ENCODE data around the gene CREB3L2. TPM values are rescaled to one million over a fixed set of nuclear protein-coding genes. Genes with fewer than 3 reads are reported as not detected.

The CREB3L2 gene
- total and polyA plus RNA-seq, 4 donors = 7.4 to 89.1 (median 44.0) TPM

DNA sequence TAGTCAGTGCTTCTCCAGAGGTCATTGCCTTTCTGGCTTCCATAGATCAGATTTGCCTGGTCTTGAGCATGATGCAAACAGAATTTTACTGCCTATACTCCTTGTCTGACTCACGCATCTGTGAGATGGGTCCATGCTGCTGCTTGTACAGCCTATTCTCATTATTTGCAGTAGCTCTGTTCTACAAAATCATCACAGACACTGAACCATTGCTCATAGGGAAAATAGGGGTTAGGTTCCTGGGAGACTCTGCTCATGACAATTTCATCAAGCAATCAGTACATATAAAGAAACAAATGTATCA, 7.4 kb upstream of the CREB3L2 start:
- TF ChIP-seq, protein P1, sequence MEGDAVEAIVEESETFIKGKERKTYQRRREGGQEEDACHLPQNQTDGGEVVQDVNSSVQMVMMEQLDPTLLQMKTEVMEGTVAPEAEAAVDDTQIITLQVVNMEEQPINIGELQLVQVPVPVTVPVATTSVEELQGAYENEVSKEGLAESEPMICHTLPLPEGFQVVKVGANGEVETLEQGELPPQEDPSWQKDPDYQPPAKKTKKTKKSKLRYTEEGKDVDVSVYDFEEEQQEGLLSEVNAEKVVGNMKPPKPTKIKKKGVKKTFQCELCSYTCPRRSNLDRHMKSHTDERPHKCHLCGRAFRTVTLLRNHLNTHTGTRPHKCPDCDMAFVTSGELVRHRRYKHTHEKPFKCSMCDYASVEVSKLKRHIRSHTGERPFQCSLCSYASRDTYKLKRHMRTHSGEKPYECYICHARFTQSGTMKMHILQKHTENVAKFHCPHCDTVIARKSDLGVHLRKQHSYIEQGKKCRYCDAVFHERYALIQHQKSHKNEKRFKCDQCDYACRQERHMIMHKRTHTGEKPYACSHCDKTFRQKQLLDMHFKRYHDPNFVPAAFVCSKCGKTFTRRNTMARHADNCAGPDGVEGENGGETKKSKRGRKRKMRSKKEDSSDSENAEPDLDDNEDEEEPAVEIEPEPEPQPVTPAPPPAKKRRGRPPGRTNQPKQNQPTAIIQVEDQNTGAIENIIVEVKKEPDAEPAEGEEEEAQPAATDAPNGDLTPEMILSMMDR (IDR thresholded peaks at IDR 0.05; ENCODE audit: control extremely low read depth, extremely low read depth) = no peak
- peaks cover 0 to 3% (median 0%) of the 10 kb centered on the region in 5 donors for H3K4me1 ChIP-seq (ENCODE audit: control insufficient read depth in 5 of 5, insufficient read depth in 5 of 5, low read length in 5 of 5)
- ATAC-seq (ENCODE audit: insufficient read depth, low FRiP score) (no peak), DNase-seq (no peak)
- no peak overlapping the region for H3K27ac ChIP-seq (ENCODE audit: low read depth in 1 of 2, low read length in 1 of 2)
- H3K4me3 ChIP-seq = no peak overlapping the region
- H3K9me3 ChIP-seq (ENCODE audit: control insufficient read depth in 4 of 4, insufficient read depth in 3 of 4, low read length in 3 of 4) = no peaks in the 10 kb centered on the region
- no peaks in the 10 kb centered on the region for H3K27me3 ChIP-seq (ENCODE audit: control insufficient read depth in 3 of 3, insufficient read depth in 3 of 3, low read length in 2 of 3)
- H3K36me3 ChIP-seq (ENCODE audit: control insufficient read depth in 4 of 4, insufficient read depth in 4 of 4, low read length in 4 of 4) = no peaks in the 10 kb centered on the region
- WGBS, 2 donors = 92 to 97% methylated on average over 1 of the region's 1 CpG
- no peak overlapping the region for H3K9ac ChIP-seq (ENCODE audit: insufficient read depth in 1 of 2, low read length in 2 of 2)

DNA sequence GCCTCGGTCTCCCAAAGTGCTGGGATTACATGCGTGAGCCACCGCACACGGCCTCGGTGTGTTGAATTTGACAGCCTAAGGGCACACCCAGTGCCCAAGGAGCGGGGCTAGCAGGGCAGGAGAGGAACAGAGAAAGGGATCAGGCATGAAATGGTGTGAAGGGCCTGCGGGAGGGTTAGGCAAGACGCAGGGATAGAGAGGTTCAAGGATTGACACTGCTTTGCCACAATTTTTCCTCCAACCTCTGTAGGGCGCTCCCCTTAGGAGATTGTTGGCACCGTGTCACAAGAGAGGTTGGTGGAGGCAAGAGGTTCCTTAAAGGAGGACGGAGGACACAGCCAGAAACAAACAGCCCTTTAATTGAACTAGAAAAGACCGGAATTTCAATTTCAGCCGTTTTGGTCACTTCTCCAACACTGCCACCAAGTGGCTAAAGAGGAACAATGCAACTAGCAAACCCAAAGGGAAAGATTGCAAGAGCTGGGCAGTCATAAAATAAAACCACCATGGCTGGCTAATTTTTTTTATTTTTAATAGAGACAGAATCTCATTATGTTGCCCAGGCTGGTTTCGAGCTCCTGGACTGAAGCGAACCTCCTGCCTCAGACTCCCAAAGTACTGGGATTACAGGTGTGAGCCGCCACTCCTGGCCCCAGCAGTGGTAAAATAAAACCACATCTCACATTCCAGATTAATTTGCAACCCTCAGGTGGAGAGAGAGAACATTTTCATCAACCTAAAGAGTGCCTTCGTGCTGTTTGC, 6.9 kb upstream of the CREB3L2 start:
- H3K9ac ChIP-seq (ENCODE audit: insufficient read depth in 1 of 2, low read length in 2 of 2) = peak overlapping the region in 1 of 2 donors; percentile 38
- WGBS, 2 donors = 50 to 55% methylated on average over 17 of the region's 17 CpGs

DNA sequence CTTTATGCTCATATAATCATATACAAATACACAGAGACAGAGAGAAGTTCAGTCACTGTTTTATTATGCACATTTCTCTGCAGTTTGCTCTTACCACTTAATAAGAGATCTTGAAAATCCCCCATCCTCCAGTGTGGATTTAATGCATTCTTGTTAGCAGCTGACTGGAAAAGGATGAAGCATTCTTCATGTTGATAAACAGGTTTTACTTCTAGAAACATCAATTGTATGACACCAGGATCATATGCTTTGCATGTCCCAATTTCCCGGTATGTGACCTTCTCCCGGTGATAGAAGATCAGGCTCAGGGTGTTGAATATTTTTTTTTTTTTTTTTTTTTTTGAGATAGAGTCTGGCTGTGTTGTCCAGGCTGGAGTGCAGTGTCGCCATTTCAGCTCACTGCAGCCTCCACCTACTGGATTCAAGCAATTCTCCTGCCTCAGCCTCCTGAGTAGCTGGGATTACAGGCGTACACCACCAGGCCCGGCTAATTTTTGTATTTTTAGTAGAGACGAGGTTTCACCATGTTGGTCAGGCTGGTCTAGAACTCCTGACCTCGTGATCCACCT, 6.2 kb upstream of the CREB3L2 start:
- ATAC-seq (ENCODE audit: insufficient read depth, low FRiP score) (no peak), DNase-seq (peak in 1 of 3 donors; percentile 50)
- H3K9me3 ChIP-seq (ENCODE audit: control insufficient read depth in 4 of 4, insufficient read depth in 3 of 4, low read length in 3 of 4) = no peaks in the 10 kb centered on the region
- TF ChIP-seq, protein P1 (IDR thresholded peaks at IDR 0.05; ENCODE audit: control extremely low read depth, extremely low read depth) = no peak
- no peaks in the 10 kb centered on the region for H3K36me3 ChIP-seq (ENCODE audit: control insufficient read depth in 4 of 4, insufficient read depth in 4 of 4, low read length in 4 of 4)
- 89 to 92% methylated on average over 7 of the region's 7 CpGs for WGBS, 2 donors
- no peak overlapping the region for H3K9ac ChIP-seq (ENCODE audit: insufficient read depth in 1 of 2, low read length in 2 of 2)
- H3K27ac ChIP-seq (ENCODE audit: low read depth in 1 of 2, low read length in 1 of 2) = no peak overlapping the region
- no peaks in the 10 kb centered on the region for H3K27me3 ChIP-seq (ENCODE audit: control insufficient read depth in 3 of 3, insufficient read depth in 3 of 3, low read length in 2 of 3)
- H3K4me3 ChIP-seq = no peak overlapping the region
- H3K4me1 ChIP-seq (ENCODE audit: control insufficient read depth in 5 of 5, insufficient read depth in 5 of 5, low read length in 5 of 5) = peaks cover 0 to 3% (median 0%) of the 10 kb centered on the region in 5 donors

More for the DNA sequence above, 6.9 kb upstream of the CREB3L2 start:
- ATAC-seq (ENCODE audit: insufficient read depth, low FRiP score) (peak; percentile 76), DNase-seq (peak; percentile 61 to 88 (median 88))
- H3K4me3 ChIP-seq = no peak overlapping the region
- no peaks in the 10 kb centered on the region for H3K9me3 ChIP-seq (ENCODE audit: control insufficient read depth in 4 of 4, insufficient read depth in 3 of 4, low read length in 3 of 4)
- no peak overlapping the region for H3K27ac ChIP-seq (ENCODE audit: low read depth in 1 of 2, low read length in 1 of 2)
- no peaks in the 10 kb centered on the region for H3K27me3 ChIP-seq (ENCODE audit: control insufficient read depth in 3 of 3, insufficient read depth in 3 of 3, low read length in 2 of 3)
- H3K36me3 ChIP-seq (ENCODE audit: control insufficient read depth in 4 of 4, insufficient read depth in 4 of 4, low read length in 4 of 4) = no peaks in the 10 kb centered on the region
- TF ChIP-seq, protein P1 (IDR thresholded peaks at IDR 0.05; ENCODE audit: control extremely low read depth, extremely low read depth) = peak; percentile 93
- H3K4me1 ChIP-seq (ENCODE audit: control insufficient read depth in 5 of 5, insufficient read depth in 5 of 5, low read length in 5 of 5) = peaks cover 0 to 3% (median 0%) of the 10 kb centered on the region in 5 donors
